Measurements from ENCODE around the gene IL31RA. TPM values are rescaled to one million over a fixed set of nuclear protein-coding genes. Genes with fewer than 3 reads are reported as not detected.

The IL31RA gene
- total RNA-seq, 4 donors from 2014 or later, result 0.17 to 0.29 TPM; not detected in 2

GRCh38 chr5:55821731-55822512 is 29.2 kb upstream of the IL31RA start:
- no peaks in the 10 kb centered on the region for H3K36me3 ChIP-seq
- 13% methylated on average over 16 of the region's 45 CpGs for WGBS
- H3K4me3 ChIP-seq, result peak overlapping the region; percentile 36 to 54 (median 45)
- H3K9me3 ChIP-seq, result no peaks in the 10 kb centered on the region
- no peak overlapping the region for H3K27ac ChIP-seq (replicated peaks in 1 of 4)
- peaks cover 7 to 9% (median 8%) of the 10 kb centered on the region in 4 donors for H3K4me1 ChIP-seq
- no peak for DNase-seq (ENCODE audit: extremely low spot score)
- TF ChIP-seq CTCF (IDR thresholded peaks at IDR 0.05), result no peak
- TF ChIP-seq POLR2A (IDR thresholded peaks at IDR 0.05; ENCODE audit: low read depth), result no peak
- no peak for TF ChIP-seq POLR2AphosphoS5 (IDR thresholded peaks at IDR 0.05)
- no peak for TF ChIP-seq EP300 (IDR thresholded peaks at IDR 0.05)
- H3K27me3 ChIP-seq, result peaks cover 0 to 47% (median 8%) of the 10 kb centered on the region in 4 donors
- intact Hi-C loops (cut with DNase I), result no loop called here

GRCh38 chr5:55823151-55823796 is 27.9 kb upstream of the IL31RA start:
- TF ChIP-seq EP300 (IDR thresholded peaks at IDR 0.05) (no peak), CTCF (IDR thresholded peaks at IDR 0.05) (no peak), POLR2A (IDR thresholded peaks at IDR 0.05; ENCODE audit: low read depth) (no peak), POLR2AphosphoS5 (IDR thresholded peaks at IDR 0.05) (no peak)
- H3K27ac ChIP-seq (replicated peaks in 1 of 4), result no peak overlapping the region
- no peaks in the 10 kb centered on the region for H3K9me3 ChIP-seq
- DNase-seq (ENCODE audit: extremely low spot score), result no peak
- 92% methylated on average over 1 of the region's 1 CpG for WGBS
- intact Hi-C loops (cut with DNase I), result no loop called here
- H3K4me3 ChIP-seq, result no peak overlapping the region
- H3K4me1 ChIP-seq, result peaks cover 7 to 9% (median 8%) of the 10 kb centered on the region in 4 donors
- peaks cover 0 to 47% (median 8%) of the 10 kb centered on the region in 4 donors for H3K27me3 ChIP-seq
- H3K36me3 ChIP-seq, result no peaks in the 10 kb centered on the region

DNA sequence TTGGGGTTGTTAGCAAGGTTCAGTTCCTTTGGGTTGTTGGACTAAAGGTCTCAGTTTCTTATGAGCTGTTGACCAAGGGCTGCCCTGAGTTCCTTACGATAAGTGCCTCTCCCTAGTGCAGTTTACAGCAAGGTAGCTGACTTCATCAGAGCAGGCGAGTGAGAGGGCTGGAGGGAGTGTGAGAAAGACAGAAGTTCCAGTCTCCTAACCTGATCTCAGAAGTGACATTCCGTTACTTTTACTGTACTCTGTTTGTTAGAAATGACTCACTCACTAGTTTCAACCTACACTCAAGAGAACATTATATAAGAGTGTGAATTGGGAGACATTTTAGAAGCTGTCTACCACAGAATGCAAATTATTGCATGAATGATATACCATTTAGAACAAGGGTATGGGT is 21.2 kb upstream of the IL31RA start:
- DNase-seq (ENCODE audit: extremely low spot score), result no peak
- Histone ChIP-seq H3K36me3 (no peaks in the 10 kb centered on the region), H3K4me3 (no peak overlapping the region), H3K4me1 (no peaks in the 10 kb centered on the region), H3K9me3 (no peaks in the 10 kb centered on the region), H3K27me3 (peaks cover 0 to 8% (median 0%) of the 10 kb centered on the region in 4 donors), H3K27ac (replicated peaks in 1 of 4) (no peak overlapping the region)
- intact Hi-C loops (cut with DNase I), result no loop called here
- WGBS, result 96% methylated on average over 3 of the region's 3 CpGs
- TF ChIP-seq POLR2A (IDR thresholded peaks at IDR 0.05; ENCODE audit: low read depth) (no peak), EP300 (IDR thresholded peaks at IDR 0.05) (no peak), CTCF (IDR thresholded peaks at IDR 0.05) (no peak), POLR2AphosphoS5 (IDR thresholded peaks at IDR 0.05) (no peak)

- H3K27ac ChIP-seq (replicated peaks in 1 of 4), result no peak overlapping the region
- H3K4me3 ChIP-seq, result no peak overlapping the region
- TF ChIP-seq POLR2AphosphoS5 (IDR thresholded peaks at IDR 0.05), result no peak
- no peak for TF ChIP-seq POLR2A (IDR thresholded peaks at IDR 0.05; ENCODE audit: low read depth)
- no peak for TF ChIP-seq EP300 (IDR thresholded peaks at IDR 0.05)
- no peak for TF ChIP-seq CTCF (IDR thresholded peaks at IDR 0.05)
- no peaks in the 10 kb centered on the region for H3K4me1 ChIP-seq
- no peaks in the 10 kb centered on the region for H3K9me3 ChIP-seq
- H3K27me3 ChIP-seq, result no peaks in the 10 kb centered on the region
- DNase-seq (ENCODE audit: extremely low spot score), result no peak
- intact Hi-C loops (cut with DNase I), result no loop called here
- 94% methylated on average over 17 of the region's 17 CpGs for WGBS
- H3K36me3 ChIP-seq, result no peaks in the 10 kb centered on the region
Measured at GRCh38 chr5:55832446-55832845, 18.7 kb upstream of the IL31RA start.
